Measurements from ENCODE around the gene SELENOK. TPM values are rescaled to one million over a fixed set of nuclear protein-coding genes. Genes with fewer than 3 reads are reported as not detected.

SELENOK gene
- total RNA-seq, 1 donor from 2014 or later = 76.6 TPM

DNA sequence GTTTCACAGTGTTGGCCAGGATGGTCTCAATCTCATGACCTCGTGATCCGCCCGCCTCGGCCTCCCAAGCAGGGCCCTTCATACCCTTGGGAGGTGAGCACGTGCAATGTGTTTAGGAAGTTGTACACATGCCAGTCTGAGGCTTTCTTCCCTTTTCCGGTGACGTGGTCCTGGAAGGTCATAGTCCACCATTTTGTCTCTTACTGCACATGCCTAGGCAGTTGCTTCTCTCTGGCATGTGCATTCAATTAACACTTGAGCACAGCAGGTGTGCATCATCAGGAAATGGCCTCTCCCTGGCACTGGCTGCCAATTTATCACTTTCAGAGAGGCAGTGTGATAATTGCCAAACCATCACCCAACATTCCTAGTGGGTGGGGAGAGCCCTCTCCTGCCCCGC lies 21.7 kb upstream of the SELENOK start:
- no peak overlapping the region for H3K4me3 ChIP-seq
- no peak overlapping the region for H3K4me2 ChIP-seq
- no peaks in the 10 kb centered on the region for H3F3A ChIP-seq (ENCODE audit: low read depth)
- no peak overlapping the region for H3K9ac ChIP-seq
- H3K27me3 ChIP-seq = peaks cover 56% of the 10 kb centered on the region
- H3K4me1 Mint-ChIP-seq = no peaks in the 10 kb centered on the region
- no peak for DNase-seq (ENCODE audit: low spot score)
- no peaks in the 10 kb centered on the region for H3K79me2 ChIP-seq (ENCODE audit: low read depth)
- H3K4me1 ChIP-seq = no peaks in the 10 kb centered on the region
- no peak overlapping the region for H3K4me3 Mint-ChIP-seq
- H3K36me3 ChIP-seq = no peaks in the 10 kb centered on the region
- TF ChIP-seq EZH2phosphoT487 (IDR thresholded peaks at IDR 0.05) = no peak
- no peak for TF ChIP-seq CTCF (IDR thresholded peaks at IDR 0.05)
- no peaks in the 10 kb centered on the region for H3K36me3 Mint-ChIP-seq
- H3K27ac Mint-ChIP-seq = no peak overlapping the region
- H3K27me3 Mint-ChIP-seq (ENCODE audit: insufficient read depth, low read depth) = peaks cover 2% of the 10 kb centered on the region
- H3K9me3 ChIP-seq (ENCODE audit: low read depth) = no peaks in the 10 kb centered on the region
- H3K27ac ChIP-seq = no peak overlapping the region
- no peak overlapping the region for H2AFZ ChIP-seq (replicated peaks)
- no peaks in the 10 kb centered on the region for H4K20me1 ChIP-seq (ENCODE audit: low read depth)
- H3K9me3 Mint-ChIP-seq = no peaks in the 10 kb centered on the region

- Histone ChIP-seq H3K36me3 (no peaks in the 10 kb centered on the region), H3K9me3 (ENCODE audit: low read depth) (no peaks in the 10 kb centered on the region), H3K4me3 (no peak overlapping the region), H3K27me3 (peaks cover 23% of the 10 kb centered on the region), H4K20me1 (ENCODE audit: low read depth) (no peaks in the 10 kb centered on the region), H2AFZ (replicated peaks) (no peak overlapping the region), H3K9ac (no peak overlapping the region), H3K4me1 (no peaks in the 10 kb centered on the region), H3F3A (ENCODE audit: low read depth) (no peaks in the 10 kb centered on the region), H3K79me2 (ENCODE audit: low read depth) (no peaks in the 10 kb centered on the region), H3K27ac (no peak overlapping the region), H3K4me2 (no peak overlapping the region)
- H3K4me1 Mint-ChIP-seq = no peaks in the 10 kb centered on the region
- H3K9me3 Mint-ChIP-seq = peaks cover 4% of the 10 kb centered on the region
- H3K27me3 Mint-ChIP-seq (ENCODE audit: insufficient read depth, low read depth) = no peaks in the 10 kb centered on the region
- H3K36me3 Mint-ChIP-seq = no peaks in the 10 kb centered on the region
- TF ChIP-seq EZH2 (IDR thresholded peaks at IDR 0.05) = no peak
- no peak for TF ChIP-seq CTCF (IDR thresholded peaks at IDR 0.05)
- TF ChIP-seq EZH2phosphoT487 (IDR thresholded peaks at IDR 0.05) = no peak
- H3K4me3 Mint-ChIP-seq = no peak overlapping the region
- no peak for DNase-seq (ENCODE audit: low spot score)
- H3K27ac Mint-ChIP-seq = no peak overlapping the region
Observed at GRCh38 chr3:53902711-53903110, 11.1 kb upstream of the SELENOK start.

GRCh38 chr3:53902067-53902466 lies 10.4 kb upstream of the SELENOK start:
- no peak for DNase-seq (ENCODE audit: low spot score)

More at GRCh38 chr3:53902067-53902466, 10.4 kb upstream of the SELENOK start:
- no peak overlapping the region for H3K4me2 ChIP-seq
- no peaks in the 10 kb centered on the region for H3K9me3 ChIP-seq (ENCODE audit: low read depth)
- H3K27me3 ChIP-seq = peaks cover 23% of the 10 kb centered on the region
- H4K20me1 ChIP-seq (ENCODE audit: low read depth) = no peaks in the 10 kb centered on the region
- no peaks in the 10 kb centered on the region for H3K4me1 ChIP-seq
- H3K36me3 Mint-ChIP-seq = no peaks in the 10 kb centered on the region
- no peak overlapping the region for H2AFZ ChIP-seq (replicated peaks)
- H3K4me3 Mint-ChIP-seq = no peak overlapping the region
- TF ChIP-seq EZH2phosphoT487 (IDR thresholded peaks at IDR 0.05) (no peak), CTCF (IDR thresholded peaks at IDR 0.05) (no peak), EZH2 (IDR thresholded peaks at IDR 0.05) (no peak)
- H3K79me2 ChIP-seq (ENCODE audit: low read depth) = no peaks in the 10 kb centered on the region
- H3K9ac ChIP-seq = no peak overlapping the region
- no peak overlapping the region for H3K27ac ChIP-seq
- H3K27ac Mint-ChIP-seq = no peak overlapping the region
- H3K36me3 ChIP-seq = no peaks in the 10 kb centered on the region
- peaks cover 4% of the 10 kb centered on the region for H3K9me3 Mint-ChIP-seq
- no peaks in the 10 kb centered on the region for H3K27me3 Mint-ChIP-seq (ENCODE audit: insufficient read depth, low read depth)
- no peaks in the 10 kb centered on the region for H3K4me1 Mint-ChIP-seq
- no peaks in the 10 kb centered on the region for H3F3A ChIP-seq (ENCODE audit: low read depth)
- H3K4me3 ChIP-seq = no peak overlapping the region
